NCI-H187 treated with DMSO at 0.1 percent for 48 hours (cell line): ENCODE data around the gene LETM1.

Experiments
- DNase-seq: peaks from one replicate; lab custom pipeline; 2025; lab: John Stamatoyannopoulos, UW

The LETM1 gene

GRCh38 chr4:1825326-1825725 is 30.6 kb downstream of the LETM1 start:
- no peak for DNase-seq

- no peak for DNase-seq
These were observed 31.2 kb downstream of the LETM1 start for GRCh38 chr4:1824746-1825145.

GRCh38 chr4:1823545-1823932 is 32.4 kb downstream of the LETM1 start:
- no peak for DNase-seq

- DNase-seq: no peak
These were observed 33.1 kb downstream of the LETM1 start for GRCh38 chr4:1822568-1823544.

- DNase-seq: no peak
These were observed 34.0 kb downstream of the LETM1 start for GRCh38 chr4:1821679-1822567.

- DNase-seq: no peak
These were observed 36.1 kb downstream of the LETM1 start for GRCh38 chr4:1819816-1820215.

- DNase-seq: no peak
These were observed 36.7 kb downstream of the LETM1 start for GRCh38 chr4:1819284-1819683.

- no peak for DNase-seq
These were observed 39.7 kb downstream of the LETM1 start for GRCh38 chr4:1815997-1816860.

GRCh38 chr4:1815096-1815996 is 40.6 kb downstream of the LETM1 start:
- no peak for DNase-seq

- DNase-seq: no peak
These were observed 41.5 kb downstream of the LETM1 start for GRCh38 chr4:1814453-1814852.

GRCh38 chr4:1813915-1814314 is 42.0 kb downstream of the LETM1 start:
- no peak for DNase-seq

GRCh38 chr4:1813231-1813630 is 42.7 kb downstream of the LETM1 start:
- no peak for DNase-seq

GRCh38 chr4:1812720-1813119 is 43.2 kb downstream of the LETM1 start:
- no peak for DNase-seq

- no peak for DNase-seq
These were observed 45.2 kb downstream of the LETM1 start for GRCh38 chr4:1810765-1811164.

GRCh38 chr4:1809754-1810502 is 46.0 kb downstream of the LETM1 start:
- no peak for DNase-seq

- no peak for DNase-seq
These were observed 46.9 kb downstream of the LETM1 start for GRCh38 chr4:1808851-1809753.

- no peak for DNase-seq
These were observed 47.6 kb downstream of the LETM1 start for GRCh38 chr4:1808396-1808795.

GRCh38 chr4:1807332-1807777 is 48.6 kb downstream of the LETM1 start:
- no peak for DNase-seq
